ENCODE measurements around the gene HNRNPM. TPM values are rescaled to one million over a fixed set of nuclear protein-coding genes. Genes with fewer than 3 reads are reported as not detected.

Gene HNRNPM
- total RNA-seq, 1 experiment from 2014 or later, result 204 TPM

- Mint-ChIP-seq H3K27ac (ENCODE audit: unreplicated experiment) (no peak overlapping the region), H3K4me3 (ENCODE audit: low read depth, unreplicated experiment) (no peak overlapping the region), H3K36me3 (ENCODE audit: insufficient read depth, unreplicated experiment) (peaks cover 30% of the 10 kb centered on the region), H3K9me3 (ENCODE audit: low read depth, unreplicated experiment) (no peaks in the 10 kb centered on the region), H3K4me1 (ENCODE audit: low read depth, unreplicated experiment) (peaks cover 21% of the 10 kb centered on the region), H3K27me3 (ENCODE audit: unreplicated experiment) (no peaks in the 10 kb centered on the region)
- no TSS peak for BruUV-seq (replicated peaks)
- CTCF ChIA-PET, result no interaction called here
- no peak for DNase-seq
- TF ChIP-seq CTCF (IDR thresholded peaks at IDR 0.05; ENCODE audit: unreplicated experiment), result no peak
- intact Hi-C loops (cut with micrococcal nuclease; ENCODE audit: unreplicated experiment), result no loop called here
Observed at GRCh38 chr19:8478598-8478997, 33.8 kb downstream of the HNRNPM start.

- H3K36me3 Mint-ChIP-seq (ENCODE audit: insufficient read depth, unreplicated experiment), result peaks cover 31% of the 10 kb centered on the region
- intact Hi-C loops (cut with micrococcal nuclease; ENCODE audit: unreplicated experiment), result loop anchor here (2.0 kb wide), 1 partner anchor 26 kb away; no protein-coding TSS in a partner anchor
- CTCF ChIA-PET, result no interaction called here
Observed at GRCh38 chr19:8481201-8481600, 36.4 kb downstream of the HNRNPM start.

GRCh38 chr19:8481616-8482015 lies 36.8 kb downstream of the HNRNPM start:
- DNase-seq, result no peak
- Mint-ChIP-seq H3K4me1 (ENCODE audit: low read depth, unreplicated experiment) (peaks cover 21% of the 10 kb centered on the region), H3K27me3 (ENCODE audit: unreplicated experiment) (no peaks in the 10 kb centered on the region), H3K9me3 (ENCODE audit: low read depth, unreplicated experiment) (no peaks in the 10 kb centered on the region), H3K36me3 (ENCODE audit: insufficient read depth, unreplicated experiment) (peaks cover 32% of the 10 kb centered on the region), H3K4me3 (ENCODE audit: low read depth, unreplicated experiment) (no peak overlapping the region), H3K27ac (ENCODE audit: unreplicated experiment) (no peak overlapping the region)
- BruUV-seq (replicated peaks), result no TSS peak
- CTCF ChIA-PET, result no interaction called here
- intact Hi-C loops (cut with micrococcal nuclease; ENCODE audit: unreplicated experiment), result loop anchor here (2.0 kb wide), 1 partner anchor 25 kb away; no protein-coding TSS in a partner anchor
- no peak for TF ChIP-seq CTCF (IDR thresholded peaks at IDR 0.05; ENCODE audit: unreplicated experiment)

More at GRCh38 chr19:8481201-8481600, 36.4 kb downstream of the HNRNPM start:
- Mint-ChIP-seq H3K27me3 (ENCODE audit: unreplicated experiment) (no peaks in the 10 kb centered on the region), H3K27ac (ENCODE audit: unreplicated experiment) (no peak overlapping the region), H3K4me1 (ENCODE audit: low read depth, unreplicated experiment) (peaks cover 21% of the 10 kb centered on the region), H3K4me3 (ENCODE audit: low read depth, unreplicated experiment) (no peak overlapping the region), H3K9me3 (ENCODE audit: low read depth, unreplicated experiment) (no peaks in the 10 kb centered on the region)
- no peak for TF ChIP-seq CTCF (IDR thresholded peaks at IDR 0.05; ENCODE audit: unreplicated experiment)
- BruUV-seq (replicated peaks), result no TSS peak
- no peak for DNase-seq

GRCh38 chr19:8482696-8483095 lies 37.9 kb downstream of the HNRNPM start:
- no peak for DNase-seq
- Mint-ChIP-seq H3K4me1 (ENCODE audit: low read depth, unreplicated experiment) (peaks cover 20% of the 10 kb centered on the region), H3K4me3 (ENCODE audit: low read depth, unreplicated experiment) (no peak overlapping the region), H3K36me3 (ENCODE audit: insufficient read depth, unreplicated experiment) (peaks cover 30% of the 10 kb centered on the region), H3K27me3 (ENCODE audit: unreplicated experiment) (no peaks in the 10 kb centered on the region), H3K27ac (ENCODE audit: unreplicated experiment) (no peak overlapping the region), H3K9me3 (ENCODE audit: low read depth, unreplicated experiment) (no peaks in the 10 kb centered on the region)
- BruUV-seq (replicated peaks), result no TSS peak
- TF ChIP-seq CTCF (IDR thresholded peaks at IDR 0.05; ENCODE audit: unreplicated experiment), result no peak
- CTCF ChIA-PET, result interaction anchor here (0.6 kb wide), 1 partner anchor 57 kb away, joined by 4 read pairs; no protein-coding TSS in a partner anchor
- intact Hi-C loops (cut with micrococcal nuclease; ENCODE audit: unreplicated experiment), result no loop called here
